GM18505 (cell line): ENCODE data around the gene PCDHA6.
"Not testable (repeated sequence)": the region's sequence is repeated elsewhere in the genome, so short reads cannot be mapped to it uniquely, and the experiment has no call there.

Experiments
- ATAC-seq: cut with Tn5 transposase; IDR thresholded peaks from one replicate; pipeline ENCODE4 v1.9.1; 2021; ENCODE audit not compliant: unreplicated experiment
- POLR2A ChIP-seq: IDR thresholded peaks from 4 replicates; pipeline ENCODE4 v1.6.1; 2011; ENCODE audit warnings: borderline replicate concordance; ENCODE audit not compliant: insufficient read depth, insufficient read length; ENCODE audit errors: extremely low read depth

PCDHA6 gene, protein sequence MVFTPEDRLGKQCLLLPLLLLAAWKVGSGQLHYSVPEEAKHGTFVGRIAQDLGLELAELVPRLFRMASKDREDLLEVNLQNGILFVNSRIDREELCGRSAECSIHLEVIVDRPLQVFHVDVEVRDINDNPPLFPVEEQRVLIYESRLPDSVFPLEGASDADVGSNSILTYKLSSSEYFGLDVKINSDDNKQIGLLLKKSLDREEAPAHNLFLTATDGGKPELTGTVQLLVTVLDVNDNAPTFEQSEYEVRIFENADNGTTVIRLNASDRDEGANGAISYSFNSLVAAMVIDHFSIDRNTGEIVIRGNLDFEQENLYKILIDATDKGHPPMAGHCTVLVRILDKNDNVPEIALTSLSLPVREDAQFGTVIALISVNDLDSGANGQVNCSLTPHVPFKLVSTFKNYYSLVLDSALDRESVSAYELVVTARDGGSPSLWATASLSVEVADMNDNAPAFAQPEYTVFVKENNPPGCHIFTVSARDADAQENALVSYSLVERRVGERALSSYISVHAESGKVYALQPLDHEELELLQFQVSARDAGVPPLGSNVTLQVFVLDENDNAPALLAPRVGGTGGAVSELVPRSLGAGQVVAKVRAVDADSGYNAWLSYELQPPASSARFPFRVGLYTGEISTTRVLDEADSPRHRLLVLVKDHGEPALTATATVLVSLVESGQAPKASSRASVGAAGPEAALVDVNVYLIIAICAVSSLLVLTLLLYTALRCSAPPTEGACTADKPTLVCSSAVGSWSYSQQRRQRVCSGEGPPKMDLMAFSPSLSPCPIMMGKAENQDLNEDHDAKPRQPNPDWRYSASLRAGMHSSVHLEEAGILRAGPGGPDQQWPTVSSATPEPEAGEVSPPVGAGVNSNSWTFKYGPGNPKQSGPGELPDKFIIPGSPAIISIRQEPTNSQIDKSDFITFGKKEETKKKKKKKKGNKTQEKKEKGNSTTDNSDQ

DNA sequence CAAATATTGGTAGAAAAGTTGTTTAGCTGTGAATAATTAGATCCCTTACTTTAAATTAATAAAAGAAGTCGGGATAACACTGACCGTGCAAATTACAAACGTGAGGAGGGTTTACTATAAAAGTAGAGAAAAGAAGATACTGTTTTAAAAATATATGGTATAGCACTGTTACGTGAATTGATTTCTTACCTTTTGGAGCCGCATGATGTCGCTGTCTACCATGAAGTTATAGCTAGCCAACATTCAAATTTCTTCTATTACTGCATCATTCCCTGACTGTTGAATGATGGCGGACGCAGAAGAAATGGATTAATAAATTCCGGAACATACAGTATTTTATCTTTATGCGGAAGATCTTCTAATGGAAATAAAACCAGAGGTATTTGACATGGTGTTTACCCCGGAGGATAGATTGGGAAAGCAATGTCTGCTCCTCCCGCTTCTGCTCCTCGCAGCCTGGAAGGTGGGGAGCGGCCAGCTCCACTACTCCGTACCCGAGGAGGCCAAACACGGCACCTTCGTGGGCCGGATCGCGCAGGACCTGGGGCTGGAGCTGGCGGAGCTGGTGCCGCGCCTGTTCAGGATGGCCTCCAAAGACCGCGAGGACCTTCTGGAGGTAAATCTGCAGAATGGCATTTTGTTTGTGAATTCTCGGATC lies at the start of gene PCDHA6:
PCDHA6 (plus strand) TSS at position 257 of the 658 bp plus-strand sequence; CDS start at position 389, 132 bp downstream.
- no peak for ATAC-seq
- TF ChIP-seq POLR2A: no peak

DNA sequence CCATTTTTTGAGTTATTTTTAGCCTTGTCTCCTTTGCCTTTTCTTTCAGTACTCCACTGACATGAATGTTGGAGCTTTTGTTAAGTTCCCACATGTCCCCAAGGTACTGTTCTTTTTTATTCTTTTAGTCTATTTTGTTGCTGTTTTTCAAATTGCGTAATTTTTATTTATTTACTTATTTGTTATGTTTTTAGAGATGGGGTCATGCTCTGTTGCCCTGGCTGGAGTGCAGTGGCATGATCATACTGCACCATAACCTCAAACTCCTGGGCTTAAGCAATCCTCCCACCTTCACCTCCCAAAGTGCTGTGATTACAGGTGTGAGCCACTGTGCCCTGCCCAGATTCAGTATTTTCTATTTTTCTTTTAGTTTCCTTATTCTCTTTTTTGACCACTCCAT lies 47.2 kb upstream of the PCDHA6 start:
- ATAC-seq: no peak
- TF ChIP-seq POLR2A: no peak

GRCh38 chr5:140785905-140786686 lies 41.7 kb upstream of the PCDHA6 start, which contains the start of gene PCDHA1:
PCDHA1 (plus strand) TSS chr5:140786140.
- TF ChIP-seq POLR2A: no peak
- ATAC-seq: no peak

GRCh38 chr5:140787422-140787821 lies 40.3 kb upstream of the PCDHA6 start:
- ATAC-seq: not testable (repeated sequence)

GRCh38 chr5:140787849-140788504 lies 39.8 kb upstream of the PCDHA6 start:
- ATAC-seq: not testable (repeated sequence)

- TF ChIP-seq POLR2A: no peak
Observed at GRCh38 chr5:140791089-140791488, 36.7 kb upstream of the PCDHA6 start.

DNA sequence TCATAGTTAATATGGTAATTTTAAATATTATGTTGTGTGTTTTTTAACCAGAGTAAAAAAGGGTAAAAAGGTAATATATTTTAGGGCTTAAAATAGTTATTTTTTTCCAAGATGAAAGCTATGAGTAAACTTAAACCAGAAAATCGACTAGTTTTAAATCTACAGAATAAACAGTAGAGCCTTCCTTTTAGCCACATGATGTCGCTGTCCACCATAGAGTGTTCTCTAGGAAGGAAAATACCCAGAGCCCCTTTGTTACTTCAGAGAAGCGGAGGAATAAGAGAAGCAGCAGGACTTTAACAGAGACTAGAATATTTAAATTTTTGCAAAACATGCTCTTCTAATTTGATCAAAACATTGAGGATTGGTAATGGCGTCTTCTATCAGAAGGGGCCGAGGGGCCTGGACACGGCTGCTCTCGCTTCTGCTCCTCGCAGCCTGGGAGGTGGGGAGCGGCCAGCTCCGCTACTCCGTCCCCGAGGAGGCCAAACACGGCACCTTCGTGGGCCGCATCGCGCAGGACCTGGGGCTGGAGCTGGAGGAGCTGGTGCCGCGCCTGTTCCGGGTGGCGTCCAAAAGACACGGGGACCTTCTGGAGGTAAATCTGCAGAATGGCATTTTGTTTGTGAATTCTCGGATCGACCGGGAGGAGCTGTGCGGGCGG lies 33.0 kb upstream of the PCDHA6 start, which contains the start of gene PCDHA2:
PCDHA2 (plus strand) TSS at position 258 of the 664 bp plus-strand sequence.
- TF ChIP-seq POLR2A: no peak
- ATAC-seq: no peak

More at GRCh38 chr5:140791089-140791488, 36.7 kb upstream of the PCDHA6 start:
- no peak for ATAC-seq

GRCh38 chr5:140795259-140795641 lies 32.5 kb upstream of the PCDHA6 start:
- TF ChIP-seq POLR2A: no peak
- no peak for ATAC-seq

- not testable (repeated sequence) for ATAC-seq
Observed at GRCh38 chr5:140796072-140796717, 31.6 kb upstream of the PCDHA6 start.

- no peak for TF ChIP-seq POLR2A
- no peak for ATAC-seq
Observed at GRCh38 chr5:140796718-140797095, 31.1 kb upstream of the PCDHA6 start.

DNA sequence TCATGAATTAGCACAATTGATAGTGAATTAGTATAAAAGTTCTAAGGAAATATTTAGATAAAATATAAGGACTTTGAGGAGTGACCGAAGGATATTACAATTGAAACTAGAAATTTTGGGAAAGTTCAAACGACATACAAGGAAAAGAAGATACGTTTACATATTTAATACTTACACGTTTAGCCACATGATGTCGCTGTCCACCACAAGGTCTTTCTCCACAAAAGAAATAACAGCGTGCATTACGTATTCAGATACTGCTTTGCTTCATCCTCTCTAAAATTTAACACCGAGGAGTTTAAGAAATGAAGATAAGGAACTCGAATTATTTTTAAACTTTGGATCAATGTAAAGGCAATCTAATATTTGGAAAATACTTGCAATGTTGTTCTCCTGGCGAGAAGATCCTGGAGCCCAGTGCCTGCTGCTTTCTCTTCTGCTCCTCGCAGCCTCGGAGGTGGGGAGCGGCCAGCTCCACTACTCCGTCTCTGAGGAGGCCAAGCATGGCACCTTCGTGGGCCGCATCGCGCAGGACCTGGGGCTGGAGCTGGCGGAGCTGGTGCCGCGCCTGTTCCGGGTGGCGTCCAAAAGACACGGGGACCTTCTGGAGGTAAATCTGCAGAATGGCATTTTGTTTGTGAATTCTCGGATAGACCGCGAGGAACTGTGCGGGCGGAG lies 26.8 kb upstream of the PCDHA6 start, which contains the start of gene PCDHA3:
PCDHA3 (plus strand) TSS at position 242 of the 678 bp plus-strand sequence.
- ATAC-seq: no peak
- no peak for TF ChIP-seq POLR2A
